Tibial artery (tissue), 4 donors: Measurements from ENCODE around the gene MAN1C1.

Source experiments
- DNase-seq, 2 donors: peaks; one replicate each; pipeline ENCODE4 v3.0.0-alpha.2; 2019
- H3K27ac ChIP-seq, 2 donors: fragments of 200-600 bp; sonication (generic) in 1 of 2; 1 replicate in 1 of 2; 2 replicates in 1 of 2; pipeline ENCODE4 v1.5.1; 2018 to 2019; ENCODE audit warnings: mild to moderate bottlenecking in 1 of 2
- H3K27me3 ChIP-seq, 2 donors: fragments of 200-600 bp; sonication (generic) in 1 of 2; one replicate each; pipeline versions ENCODE4 v1.5.1 to v1.6.0; 2016 to 2019
- H3K36me3 ChIP-seq, 3 donors: fragments of 200-600 bp; sonication (generic) in 2 of 3; one replicate each; pipeline ENCODE4 v1.5.1; 2016 to 2019; ENCODE audit warnings: mild to moderate bottlenecking in 2 of 3
- H3K4me1 ChIP-seq, 4 donors: fragments of 200-600 bp; sonication (generic) in 2 of 4; 1 replicate in 3 of 4; 2 replicates in 1 of 4; pipeline ENCODE4 v1.5.1; 2016 to 2019
- H3K4me3 ChIP-seq, 2 donors: fragments of 200-600 bp; sonication (generic) in 1 of 2; 1 replicate in 1 of 2; 2 replicates in 1 of 2; pipeline ENCODE4 v1.5.1; 2018 to 2019; ENCODE audit warnings: mild to moderate bottlenecking in 2 of 2
- H3K9me3 ChIP-seq, 3 donors: fragments of 200-600 bp; sonication (generic) in 1 of 3; one replicate each; pipeline ENCODE4 v1.5.1; 2016 to 2019
- CTCF ChIP-seq, 2 experiments: fragments of 200-600 bp in 1 of 2; fragments of 450-650 bp in 1 of 2; IDR thresholded peaks; one replicate each; pipeline ENCODE4 v1.5.1; 2017 to 2019; ENCODE audit warnings: antibody characterized with exemption in 2 of 2, mild to moderate bottlenecking in 1 of 2, moderate library complexity in 1 of 2
- intact Hi-C: fragments of 100-400 bp; cut with DNase I; formaldehyde crosslinking; loops from one replicate; pipeline ENCODE4 v1.15.0; 2023; ENCODE audit warnings: low total_unique reads

Gene MAN1C1

GRCh38 chr1:25787760-25788166 is 171.2 kb downstream of the MAN1C1 start:
- no peak for TF ChIP-seq CTCF (IDR thresholded peaks at IDR 0.05)
- Histone ChIP-seq H3K27me3 (no peaks in the 10 kb centered on the region), H3K4me1 (peaks cover 0 to 31% (median 17%) of the 10 kb centered on the region in 4 donors), H3K27ac (peak overlapping the region; percentile 46 to 48), H3K4me3 (no peak overlapping the region), H3K9me3 (no peaks in the 10 kb centered on the region), H3K36me3 (peaks cover 0 to 12% (median 10%) of the 10 kb centered on the region in 3 donors)
- no peak for DNase-seq
- intact Hi-C loops = no loop called here

- H3K36me3 ChIP-seq = no peaks in the 10 kb centered on the region
- H3K27ac ChIP-seq = no peak overlapping the region
- DNase-seq = no peak
- H3K4me3 ChIP-seq = no peak overlapping the region
- H3K27me3 ChIP-seq = no peaks in the 10 kb centered on the region
- peaks cover 0 to 37% (median 24%) of the 10 kb centered on the region in 4 donors for H3K4me1 ChIP-seq
- no peaks in the 10 kb centered on the region for H3K9me3 ChIP-seq
- intact Hi-C loops = no loop called here
- TF ChIP-seq CTCF (IDR thresholded peaks at IDR 0.05) = no peak
Observed at GRCh38 chr1:25790472-25790871, 173.9 kb downstream of the MAN1C1 start.

- intact Hi-C loops = no loop called here
- no peak for TF ChIP-seq CTCF (IDR thresholded peaks at IDR 0.05)
- H3K4me3 ChIP-seq = no peak overlapping the region
- H3K9me3 ChIP-seq = no peaks in the 10 kb centered on the region
- no peak overlapping the region for H3K27ac ChIP-seq
- H3K4me1 ChIP-seq = peaks cover 0 to 26% (median 12%) of the 10 kb centered on the region in 4 donors
- no peaks in the 10 kb centered on the region for H3K36me3 ChIP-seq
- no peaks in the 10 kb centered on the region for H3K27me3 ChIP-seq
- no peak for DNase-seq
Observed at GRCh38 chr1:25792115-25792514, 175.5 kb downstream of the MAN1C1 start.

GRCh38 chr1:25793585-25794170 is 177.1 kb downstream of the MAN1C1 start:
- Histone ChIP-seq H3K9me3 (no peaks in the 10 kb centered on the region), H3K27ac (peak overlapping the region; percentile 38 to 62), H3K4me3 (no peak overlapping the region), H3K36me3 (no peaks in the 10 kb centered on the region), H3K4me1 (peaks cover 0 to 15% (median 9%) of the 10 kb centered on the region in 4 donors), H3K27me3 (no peaks in the 10 kb centered on the region)
- DNase-seq = no peak
- no peak for TF ChIP-seq CTCF (IDR thresholded peaks at IDR 0.05)
- intact Hi-C loops = no loop called here

GRCh38 chr1:25794325-25794724 is 177.7 kb downstream of the MAN1C1 start:
- no peak overlapping the region for H3K4me3 ChIP-seq
- no peaks in the 10 kb centered on the region for H3K9me3 ChIP-seq
- no peak for TF ChIP-seq CTCF (IDR thresholded peaks at IDR 0.05)
- peak overlapping the region; percentile 38 to 62 for H3K27ac ChIP-seq
- no peaks in the 10 kb centered on the region for H3K27me3 ChIP-seq
- peaks cover 0 to 16% (median 12%) of the 10 kb centered on the region in 4 donors for H3K4me1 ChIP-seq
- no peaks in the 10 kb centered on the region for H3K36me3 ChIP-seq
- no peak for DNase-seq
- intact Hi-C loops = no loop called here
